B cell (primary cell): ENCODE results near the gene TBC1D14.

Source experiments
- EZH2 ChIP-seq: IDR thresholded peaks from 2 replicates; pipeline ENCODE4 v1.6.1; 2012; ENCODE audit warnings: borderline replicate concordance, low read depth, mild to moderate bottlenecking, moderate library complexity, low read length; ENCODE audit not compliant: insufficient read depth, poor library complexity, severe bottlenecking
- TF ChIP-seq, protein P1 (sequence below): fragments of 200-600 bp; IDR thresholded peaks from one replicate; pipeline ENCODE4 v1.8.0; 2022; ENCODE audit warnings: antibody characterized with exemption, mild to moderate bottlenecking

DNA sequence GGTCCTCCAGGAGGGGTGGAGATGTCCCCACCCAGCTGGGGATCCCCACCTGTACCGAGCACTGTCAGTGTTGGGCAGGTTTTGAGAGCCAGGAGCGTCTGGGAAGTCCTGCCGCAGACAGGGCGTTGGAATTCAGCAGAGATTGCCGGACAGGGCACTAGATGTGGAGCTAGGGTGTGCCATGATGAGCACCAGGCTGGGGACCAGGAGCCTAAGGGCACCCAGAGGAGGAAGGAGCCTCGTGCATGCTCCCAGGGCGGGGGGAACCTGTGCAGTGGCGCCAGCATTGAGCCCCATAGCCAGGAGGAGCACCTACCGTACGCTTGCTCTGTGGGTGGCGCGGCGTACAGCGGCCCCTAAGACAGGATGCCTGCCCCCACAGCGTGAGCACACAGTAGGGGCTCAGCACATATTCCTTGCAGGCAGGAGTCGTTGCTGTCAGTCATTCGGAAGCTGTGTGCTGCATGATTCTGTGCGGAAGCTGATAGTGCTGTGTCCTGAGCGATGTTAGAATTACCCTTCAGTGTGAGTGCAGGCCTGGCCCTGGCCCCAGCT is 114.8 kb downstream of the TBC1D14 start:
- TF ChIP-seq EZH2: no peak
- TF ChIP-seq, protein P1, sequence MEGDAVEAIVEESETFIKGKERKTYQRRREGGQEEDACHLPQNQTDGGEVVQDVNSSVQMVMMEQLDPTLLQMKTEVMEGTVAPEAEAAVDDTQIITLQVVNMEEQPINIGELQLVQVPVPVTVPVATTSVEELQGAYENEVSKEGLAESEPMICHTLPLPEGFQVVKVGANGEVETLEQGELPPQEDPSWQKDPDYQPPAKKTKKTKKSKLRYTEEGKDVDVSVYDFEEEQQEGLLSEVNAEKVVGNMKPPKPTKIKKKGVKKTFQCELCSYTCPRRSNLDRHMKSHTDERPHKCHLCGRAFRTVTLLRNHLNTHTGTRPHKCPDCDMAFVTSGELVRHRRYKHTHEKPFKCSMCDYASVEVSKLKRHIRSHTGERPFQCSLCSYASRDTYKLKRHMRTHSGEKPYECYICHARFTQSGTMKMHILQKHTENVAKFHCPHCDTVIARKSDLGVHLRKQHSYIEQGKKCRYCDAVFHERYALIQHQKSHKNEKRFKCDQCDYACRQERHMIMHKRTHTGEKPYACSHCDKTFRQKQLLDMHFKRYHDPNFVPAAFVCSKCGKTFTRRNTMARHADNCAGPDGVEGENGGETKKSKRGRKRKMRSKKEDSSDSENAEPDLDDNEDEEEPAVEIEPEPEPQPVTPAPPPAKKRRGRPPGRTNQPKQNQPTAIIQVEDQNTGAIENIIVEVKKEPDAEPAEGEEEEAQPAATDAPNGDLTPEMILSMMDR: no peak
